GM23248 (cell line): ENCODE data around the gene LRFN4. TPM values are rescaled to one million over a fixed set of nuclear protein-coding genes. Genes with fewer than 3 reads are reported as not detected.

Experiments used
- DNase-seq: peaks from one replicate; pipeline ENCODE4 v3.0.0-alpha.2; 2015
- H2AFZ ChIP-seq: fragments of 200-600 bp; sonication (generic); 2 replicates; pipeline ENCODE4 v1.6.1; 2016; ENCODE audit warnings: antibody characterized with exemption
- H3F3A ChIP-seq: fragments of 200-600 bp; sonication (generic); 2 replicates; pipeline ENCODE4 v1.6.1; 2016; ENCODE audit warnings: mild to moderate bottlenecking, antibody characterized with exemption, mixed run types; ENCODE audit not compliant: insufficient read depth
- H3K27ac ChIP-seq: fragments of 200-600 bp; sonication (generic); 2 replicates; pipeline ENCODE4 v1.5.1; 2016; ENCODE audit warnings: mild to moderate bottlenecking
- H3K27me3 ChIP-seq: fragments of 200-600 bp; sonication (generic); replicated peaks from 2 replicates; pipeline ENCODE4 v1.6.1; 2016; ENCODE audit warnings: mild to moderate bottlenecking; ENCODE audit not compliant: insufficient read depth
- H3K36me3 ChIP-seq: fragments of 200-600 bp; sonication (generic); 2 replicates; pipeline ENCODE4 v1.6.1; 2016; ENCODE audit warnings: low read depth, mild to moderate bottlenecking
- H3K4me1 ChIP-seq: fragments of 200-600 bp; sonication (generic); 2 replicates; pipeline ENCODE4 v1.6.1; 2016; ENCODE audit warnings: mild to moderate bottlenecking; ENCODE audit not compliant: insufficient read depth
- H3K4me2 ChIP-seq: fragments of 200-600 bp; sonication (generic); one replicate; pipeline ENCODE4 v1.6.1; 2016; ENCODE audit warnings: mild to moderate bottlenecking; ENCODE audit not compliant: unreplicated experiment
- H3K4me3 ChIP-seq: fragments of 200-600 bp; sonication (generic); 2 replicates; pipeline ENCODE4 v1.5.1; 2016; ENCODE audit warnings: mild to moderate bottlenecking
- H3K79me2 ChIP-seq: fragments of 200-600 bp; sonication (generic); 2 replicates; pipeline ENCODE4 v1.6.1; 2016; ENCODE audit warnings: mild to moderate bottlenecking; ENCODE audit not compliant: insufficient read depth
- H3K9ac ChIP-seq: fragments of 200-600 bp; sonication (generic); 2 replicates; pipeline ENCODE4 v1.6.1; 2016; ENCODE audit warnings: mild to moderate bottlenecking
- H3K9me2 ChIP-seq: fragments of 200-600 bp; sonication (generic); 2 replicates; pipeline ENCODE4 v1.6.1; 2016; ENCODE audit warnings: mixed run types, mild to moderate bottlenecking, moderate library complexity; ENCODE audit not compliant: insufficient read depth
- H3K9me3 ChIP-seq: fragments of 200-600 bp; sonication (generic); one replicate; pipeline ENCODE4 v1.6.1; 2017; ENCODE audit warnings: low read depth
- H4K20me1 ChIP-seq: fragments of 200-600 bp; sonication (generic); 2 replicates; pipeline ENCODE4 v1.6.0; 2016; ENCODE audit not compliant: insufficient read depth
- EZH2 ChIP-seq: fragments of 200-600 bp; sonication (generic); IDR thresholded peaks from 2 replicates; pipeline ENCODE4 v1.6.1; 2018; ENCODE audit warnings: antibody characterized with exemption, mild to moderate bottlenecking; ENCODE audit not compliant: insufficient read depth, poor library complexity, severe bottlenecking
- EZH2phosphoT487 ChIP-seq: fragments of 200-600 bp; sonication (generic); IDR thresholded peaks from 2 replicates; pipeline ENCODE4 v1.6.1; 2018; ENCODE audit warnings: antibody characterized with exemption, moderate library complexity, mild to moderate bottlenecking, low read depth; ENCODE audit not compliant: insufficient read depth
- WGBS, 2 experiments: methylation state at CpG; one replicate each; pipeline ENCODE4 v1.1.6; 2015 to 2017; ENCODE audit warnings: low lambda C conversion rate in 2 of 2, low coverage in 1 of 2; ENCODE audit errors: missing lambda C conversion rate in 2 of 2; 5-methylcytosine and 5-hydroxymethylcytosine counted together
- in situ Hi-C: fragments of 300-500 bp; cut with MboI; formaldehyde crosslinking; loops from 2 replicates; pipeline ENCODE4 v1.15.0; 2020
- polyA plus RNA-seq: library from polyadenylated mRNA; unstranded; fragments of >200 nt; fragmentation: Nextera tagmentation; extraction: Ambion mirVana; gene quantifications from 2 replicates; pipeline ENCODE4 v1.2.1, GENCODE V29; 2016
- total RNA-seq: library from RNA; depleted of rRNA; stranded (reverse); fragments of >200 nt; shearing (Covaris generic); gene quantifications from 2 replicates; pipeline ENCODE4 v1.2.3, GENCODE V29; 2014

Gene LRFN4
- total and polyA plus RNA-seq, 2 experiments from 2014 or later: 5.4 to 42.2 TPM

- Histone ChIP-seq H3K27me3 (no peaks in the 10 kb centered on the region), H2AFZ (no peak overlapping the region), H3K4me3 (no peak overlapping the region), H3K9ac (no peak overlapping the region), H3K79me2 (peaks cover 10% of the 10 kb centered on the region; the same call in 1 of the 2 replicates), H3K4me2 (no peak overlapping the region), H3K4me1 (peaks cover 6% of the 10 kb centered on the region; the same call in 1 of the 2 replicates), H3K27ac (no peak overlapping the region), H4K20me1 (no peaks in the 10 kb centered on the region), H3K9me2 (no peaks in the 10 kb centered on the region), H3K9me3 (no peaks in the 10 kb centered on the region), H3K36me3 (no peaks in the 10 kb centered on the region), H3F3A (no peaks in the 10 kb centered on the region)
- WGBS, 2 experiments: 89 to 93% methylated on average over 25 to 38 of the region's 41 CpGs
- in situ Hi-C loops: no loop called here
- TF ChIP-seq EZH2phosphoT487 (no peak), EZH2 (no peak)
- DNase-seq: no peak
Measured at GRCh38 chr11:66859686-66860448, 3.0 kb downstream of the LRFN4 start.

GRCh38 chr11:66860449-66860831, 3.6 kb downstream of the LRFN4 start:
- no peak for DNase-seq
- H3K79me2 ChIP-seq: peaks cover 10% of the 10 kb centered on the region; the same call in 1 of the 2 replicates
- no peak overlapping the region for H3K4me2 ChIP-seq
- no peak overlapping the region for H3K27ac ChIP-seq
- no peaks in the 10 kb centered on the region for H3K27me3 ChIP-seq
- WGBS, 2 experiments: 80 to 84% methylated on average over 18 of the region's 18 CpGs
- H3K36me3 ChIP-seq: no peaks in the 10 kb centered on the region
- in situ Hi-C loops: no loop called here
- H4K20me1 ChIP-seq: no peaks in the 10 kb centered on the region
- peaks cover 4% of the 10 kb centered on the region; the same call in 1 of the 2 replicates for H3K4me1 ChIP-seq
- H3K4me3 ChIP-seq: no peak overlapping the region
- no peaks in the 10 kb centered on the region for H3K9me2 ChIP-seq
- H3F3A ChIP-seq: no peaks in the 10 kb centered on the region
- no peaks in the 10 kb centered on the region for H3K9me3 ChIP-seq
- no peak for TF ChIP-seq EZH2
- TF ChIP-seq EZH2phosphoT487: no peak
- H3K9ac ChIP-seq: no peak overlapping the region
- H2AFZ ChIP-seq: no peak overlapping the region

GRCh38 chr11:66861038-66861773, 4.3 kb downstream of the LRFN4 start:
- H3K4me1 ChIP-seq: no peaks in the 10 kb centered on the region
- no peaks in the 10 kb centered on the region for H3K36me3 ChIP-seq
- no peak overlapping the region for H2AFZ ChIP-seq
- H3K79me2 ChIP-seq: peaks cover 10% of the 10 kb centered on the region; the same call in 1 of the 2 replicates
- H3K9me3 ChIP-seq: no peaks in the 10 kb centered on the region
- no peak for DNase-seq
- 92 to 94% methylated on average over 26 to 32 of the region's 32 CpGs for WGBS, 2 experiments
- no peaks in the 10 kb centered on the region for H4K20me1 ChIP-seq
- H3F3A ChIP-seq: no peaks in the 10 kb centered on the region
- H3K9me2 ChIP-seq: no peaks in the 10 kb centered on the region
- H3K4me2 ChIP-seq: no peak overlapping the region
- no peak for TF ChIP-seq EZH2
- no peak for TF ChIP-seq EZH2phosphoT487
- in situ Hi-C loops: no loop called here
- no peak overlapping the region for H3K9ac ChIP-seq
- no peaks in the 10 kb centered on the region for H3K27me3 ChIP-seq
- no peak overlapping the region for H3K4me3 ChIP-seq
- H3K27ac ChIP-seq: no peak overlapping the region

GRCh38 chr11:66861774-66862558, 5.1 kb downstream of the LRFN4 start:
- H3F3A ChIP-seq: no peaks in the 10 kb centered on the region
- peaks cover 10% of the 10 kb centered on the region; the same call in 1 of the 2 replicates for H3K79me2 ChIP-seq
- H3K9ac ChIP-seq: no peak overlapping the region
- in situ Hi-C loops: no loop called here
- no peaks in the 10 kb centered on the region for H4K20me1 ChIP-seq
- H3K9me2 ChIP-seq: no peaks in the 10 kb centered on the region
- no peaks in the 10 kb centered on the region for H3K9me3 ChIP-seq
- no peak for TF ChIP-seq EZH2
- TF ChIP-seq EZH2phosphoT487: no peak
- no peak for DNase-seq
- H3K27me3 ChIP-seq: no peaks in the 10 kb centered on the region
- no peak overlapping the region for H2AFZ ChIP-seq
- 87 to 91% methylated on average over 25 to 30 of the region's 30 CpGs for WGBS, 2 experiments
- no peak overlapping the region for H3K4me3 ChIP-seq
- no peaks in the 10 kb centered on the region for H3K4me1 ChIP-seq
- H3K4me2 ChIP-seq: no peak overlapping the region
- H3K27ac ChIP-seq: no peak overlapping the region
- no peaks in the 10 kb centered on the region for H3K36me3 ChIP-seq
